Effector memory CD8-positive, alpha-beta T cell (primary cell): ENCODE measurements around the gene BLOC1S3.

Experiments used
- ATAC-seq: fragments of 150-1000 bp; cut with Tn5 transposase; replicated peaks from 2 replicates; pipeline ENCODE4 v1.10.0; 2021; ENCODE audit warnings: mild to moderate bottlenecking, moderate library complexity
- DNase-seq, 3 experiments: peaks; one replicate each; pipeline ENCODE4 v3.0.0; 2021
- H3K27ac Mint-ChIP-seq, 2 donors: one replicate each; pipeline ENCODE4 v1.8.0; 2022; ENCODE audit warnings: mild to moderate bottlenecking in 2 of 2, mixed read lengths in 2 of 2, moderate library complexity in 2 of 2
- H3K27me3 Mint-ChIP-seq, 2 donors: one replicate each; pipeline ENCODE4 v1.8.0; 2022; ENCODE audit warnings: mixed read lengths in 2 of 2
- H3K36me3 Mint-ChIP-seq: one replicate; pipeline ENCODE4 v1.8.0; 2022; ENCODE audit warnings: mild to moderate bottlenecking, moderate library complexity, mixed read lengths; ENCODE audit not compliant: insufficient read depth
- H3K4me1 Mint-ChIP-seq, 2 donors: one replicate each; pipeline ENCODE4 v1.8.0; 2022; ENCODE audit warnings: low read depth in 2 of 2, mixed read lengths in 2 of 2
- H3K4me3 Mint-ChIP-seq, 2 donors: one replicate each; pipeline ENCODE4 v1.8.0; 2022; ENCODE audit warnings: mild to moderate bottlenecking in 2 of 2, mixed read lengths in 2 of 2, moderate library complexity in 2 of 2
- H3K9me3 Mint-ChIP-seq, 2 donors: one replicate each; pipeline ENCODE4 v1.8.0; 2022; ENCODE audit warnings: mixed read lengths in 2 of 2

BLOC1S3 gene

DNA sequence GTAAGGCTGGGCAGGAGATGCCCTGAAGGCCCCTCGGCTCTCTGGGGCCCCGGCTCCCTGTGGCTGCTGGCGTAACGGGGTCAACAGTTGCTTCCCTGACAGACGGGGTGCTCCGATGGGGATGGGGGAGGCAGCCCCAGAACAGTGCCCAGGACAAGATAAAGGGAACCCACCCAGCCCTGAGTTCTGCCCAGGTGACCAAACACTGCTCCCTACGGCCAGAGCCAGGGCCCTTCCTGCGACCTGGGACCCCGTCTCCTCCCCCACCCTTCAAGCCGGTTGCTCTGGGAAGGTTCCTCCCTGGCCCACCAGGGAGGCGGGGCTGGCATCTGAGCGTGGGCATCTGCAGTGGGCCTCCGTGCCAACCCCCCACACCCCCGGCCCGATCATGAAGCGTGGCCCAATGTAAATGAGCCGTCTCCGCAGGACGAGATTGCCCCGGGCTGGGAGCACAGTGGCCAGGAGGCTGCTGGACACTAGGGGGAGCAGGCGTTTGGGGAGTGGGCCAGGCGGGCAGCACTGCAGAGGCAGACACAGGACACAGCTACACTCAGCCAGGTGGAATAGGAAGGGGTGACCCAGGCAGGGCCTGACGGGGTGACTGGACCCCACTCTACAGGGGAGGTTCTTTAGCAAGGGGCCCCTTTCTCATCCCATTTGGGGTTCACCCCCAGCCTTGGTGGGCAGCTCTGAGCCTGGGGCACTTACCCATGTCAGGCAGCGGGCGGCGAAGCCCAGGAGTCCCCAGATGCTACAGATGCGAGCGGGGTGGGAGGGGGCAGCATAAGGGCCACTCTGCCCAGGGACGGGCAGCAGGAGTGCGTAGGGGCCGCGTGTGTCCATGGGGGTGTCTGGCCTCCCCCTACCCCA lies 16.6 kb upstream of the BLOC1S3 start:
- H3K9me3 Mint-ChIP-seq: no peaks in the 10 kb centered on the region
- peaks cover 15 to 22% of the 10 kb centered on the region in 2 donors for H3K4me1 Mint-ChIP-seq
- no peak overlapping the region for H3K4me3 Mint-ChIP-seq
- peaks cover 10 to 21% of the 10 kb centered on the region in 2 donors for H3K27me3 Mint-ChIP-seq
- H3K27ac Mint-ChIP-seq: no peak overlapping the region
- peaks cover 2% of the 10 kb centered on the region for H3K36me3 Mint-ChIP-seq
- ATAC-seq: no peak
- no peak for DNase-seq

DNA sequence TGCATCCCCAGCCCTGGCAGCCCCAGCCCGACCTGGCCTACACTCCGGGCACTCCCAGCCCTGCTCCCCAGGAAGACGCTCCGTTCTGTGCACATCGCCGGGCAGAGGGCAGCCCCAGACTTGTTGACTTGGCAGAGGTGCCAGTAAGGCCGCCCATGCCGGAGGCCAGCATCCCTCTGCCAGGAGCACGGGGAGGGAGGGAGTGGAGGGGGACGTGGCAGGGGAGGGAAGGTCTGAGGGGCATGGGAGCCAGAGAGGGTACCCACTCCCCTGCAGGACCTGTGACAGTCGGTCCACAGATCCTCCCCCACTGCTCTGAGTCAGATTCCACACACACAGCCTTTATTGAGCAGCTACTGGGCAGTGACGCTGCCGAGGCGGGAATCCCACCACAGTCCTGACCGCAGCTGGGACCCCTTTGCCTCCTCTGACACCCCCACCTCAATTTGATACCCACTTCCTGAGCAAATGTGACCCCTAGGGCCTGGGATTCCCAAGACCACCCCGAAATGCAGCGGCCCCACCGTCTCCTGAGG lies 15.9 kb upstream of the BLOC1S3 start:
- Mint-ChIP-seq H3K4me1 (peaks cover 18 to 22% of the 10 kb centered on the region in 2 donors), H3K36me3 (peaks cover 2% of the 10 kb centered on the region), H3K27me3 (peaks cover 6 to 14% of the 10 kb centered on the region in 2 donors), H3K27ac (no peak overlapping the region), H3K4me3 (no peak overlapping the region), H3K9me3 (no peaks in the 10 kb centered on the region)
- ATAC-seq (no peak), DNase-seq (no peak)

DNA sequence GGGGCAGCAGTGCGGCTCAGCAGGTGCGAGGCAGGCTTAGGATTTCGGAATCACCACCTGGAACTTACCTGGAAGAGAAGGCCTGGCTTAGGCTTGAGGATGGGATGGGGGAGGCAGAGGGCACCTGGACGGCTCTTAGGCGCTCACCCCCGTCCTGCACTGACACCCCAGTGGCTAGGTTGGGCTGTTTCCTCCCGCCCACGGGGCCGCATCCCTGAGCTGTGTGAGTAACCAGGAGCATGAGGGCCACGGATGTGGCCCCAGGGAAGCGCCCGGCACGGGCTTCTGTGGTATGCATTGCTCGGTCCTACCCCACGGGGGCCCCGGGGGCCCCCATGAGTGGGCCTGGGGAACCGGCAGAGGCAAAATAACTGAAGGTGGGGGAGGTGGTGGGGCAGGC lies 15.4 kb upstream of the BLOC1S3 start:
- H3K4me3 Mint-ChIP-seq: no peak overlapping the region
- peaks cover 3 to 9% of the 10 kb centered on the region in 2 donors for H3K27me3 Mint-ChIP-seq
- DNase-seq (no peak), ATAC-seq (no peak)
- H3K27ac Mint-ChIP-seq: peak overlapping the region; percentile 78 to 93
- H3K4me1 Mint-ChIP-seq: peaks cover 18 to 20% of the 10 kb centered on the region in 2 donors
- peaks cover 2% of the 10 kb centered on the region for H3K36me3 Mint-ChIP-seq
- no peaks in the 10 kb centered on the region for H3K9me3 Mint-ChIP-seq

DNA sequence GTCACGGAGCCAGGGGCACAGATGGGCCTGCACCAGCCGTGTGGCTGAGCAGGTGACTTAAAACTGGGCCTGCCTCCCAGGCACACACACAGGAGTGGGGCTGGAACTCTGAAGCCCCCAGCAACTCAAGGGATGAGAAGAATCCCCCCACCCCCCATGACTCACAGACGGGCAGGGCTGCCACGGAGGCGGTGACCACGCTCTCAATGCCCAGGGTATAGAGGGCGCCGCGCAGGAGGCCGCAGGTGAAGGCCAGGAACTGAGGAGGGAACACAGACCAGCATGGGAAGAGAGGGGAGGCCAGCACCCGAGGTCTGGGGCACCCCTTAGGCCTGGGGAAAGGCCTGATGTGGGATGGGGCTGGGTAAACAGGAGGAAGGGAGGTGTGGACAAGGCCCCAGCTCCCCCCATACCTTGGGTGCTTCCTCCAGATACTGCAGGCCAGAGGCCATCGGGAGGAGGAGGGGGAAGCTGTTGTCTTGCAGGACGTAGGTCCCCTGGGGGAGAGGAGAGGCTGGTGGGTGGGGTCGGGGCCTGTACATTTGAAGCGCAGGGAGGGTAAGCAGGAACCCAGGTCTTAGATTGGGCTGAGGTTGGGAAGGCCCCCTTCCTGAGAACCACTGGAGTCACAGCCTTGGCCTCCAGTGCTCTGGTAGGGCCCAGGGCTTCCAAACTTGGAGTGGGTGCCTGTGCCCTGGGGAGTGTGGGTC lies 14.7 kb upstream of the BLOC1S3 start:
- Mint-ChIP-seq H3K36me3 (peaks cover 2% of the 10 kb centered on the region), H3K9me3 (no peaks in the 10 kb centered on the region), H3K4me3 (peak overlapping the region; percentile 50 to 60), H3K4me1 (peaks cover 21 to 22% of the 10 kb centered on the region in 2 donors), H3K27me3 (peaks cover 0 to 2% of the 10 kb centered on the region in 2 donors), H3K27ac (peak overlapping the region; percentile 78 to 93)
- DNase-seq (no peak), ATAC-seq (no peak)

DNA sequence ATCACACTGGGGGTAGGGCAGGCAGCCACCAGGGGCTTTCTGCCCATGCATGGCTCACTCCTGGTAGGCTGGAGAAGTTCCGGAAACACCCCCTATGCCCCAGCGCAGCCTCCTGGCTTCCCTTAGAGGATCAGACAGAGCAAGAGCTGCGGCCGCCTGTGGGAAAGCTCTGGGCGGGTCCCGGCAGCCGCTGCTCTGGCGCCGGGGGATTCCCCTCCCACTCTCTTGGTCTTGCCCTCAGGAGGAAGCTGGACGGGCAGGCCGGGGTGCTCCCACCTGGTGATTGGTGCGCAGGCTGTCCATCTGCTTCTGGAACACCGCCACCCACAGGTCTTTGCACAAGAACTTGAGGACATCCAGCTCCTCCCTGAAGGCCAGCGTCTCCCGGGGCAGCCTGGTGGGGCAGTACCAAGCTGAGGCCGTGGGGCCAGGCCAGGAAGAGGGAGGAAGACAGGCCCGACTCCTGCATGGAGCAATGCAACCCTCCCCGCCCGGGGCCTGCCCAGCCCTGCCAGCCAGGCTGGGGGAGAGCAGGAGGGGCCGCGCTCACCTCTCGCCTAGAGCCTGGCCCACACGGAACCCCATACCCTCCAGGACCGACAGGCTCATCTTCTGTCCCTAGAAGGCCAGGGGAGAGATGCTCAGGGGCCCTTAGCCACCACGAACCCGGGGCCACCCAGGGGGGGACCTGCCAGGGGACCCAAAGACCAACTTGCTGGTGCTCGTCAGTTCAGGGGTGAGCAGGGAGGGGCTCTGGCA lies 13.8 kb upstream of the BLOC1S3 start:
- H3K4me3 Mint-ChIP-seq: peak overlapping the region in 1 of 2 donors; percentile 50
- H3K27ac Mint-ChIP-seq: peak overlapping the region; percentile 78 to 93

DNA sequence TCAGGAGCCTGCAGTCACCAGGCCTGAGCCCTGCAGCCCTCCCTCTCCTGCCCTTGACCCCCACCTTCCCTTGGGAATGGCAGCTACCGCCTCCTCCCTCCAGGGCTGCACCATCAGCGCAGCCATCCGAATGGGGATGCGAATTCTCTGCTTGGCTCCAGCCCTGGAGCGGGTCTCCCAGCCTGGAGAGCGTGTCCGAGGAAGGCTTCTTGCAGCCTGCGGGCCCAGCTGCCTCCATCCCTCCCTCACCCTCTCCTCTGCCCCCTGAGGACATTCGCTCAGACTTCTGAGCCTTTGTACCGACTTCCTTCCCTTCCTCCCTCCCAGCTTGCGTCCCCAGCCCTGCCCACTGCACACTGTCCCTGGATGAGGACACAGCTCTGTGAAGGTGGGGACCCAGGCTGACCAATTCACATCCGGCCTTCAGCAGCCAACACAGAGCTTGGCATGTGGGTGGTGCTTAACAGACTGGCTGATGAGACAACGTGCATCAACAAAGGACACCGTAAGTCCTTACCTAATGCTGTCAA lies 11.8 kb upstream of the BLOC1S3 start:
- no peak for DNase-seq

More for the DNA sequence above, 13.8 kb upstream of the BLOC1S3 start:
- H3K4me1 Mint-ChIP-seq: peaks cover 27 to 30% of the 10 kb centered on the region in 2 donors
- H3K9me3 Mint-ChIP-seq: no peaks in the 10 kb centered on the region
- ATAC-seq: peak; percentile 90
- peak; percentile 40 to 46 (median 46) for DNase-seq
- no peaks in the 10 kb centered on the region for H3K27me3 Mint-ChIP-seq
- peaks cover 2% of the 10 kb centered on the region for H3K36me3 Mint-ChIP-seq

DNA sequence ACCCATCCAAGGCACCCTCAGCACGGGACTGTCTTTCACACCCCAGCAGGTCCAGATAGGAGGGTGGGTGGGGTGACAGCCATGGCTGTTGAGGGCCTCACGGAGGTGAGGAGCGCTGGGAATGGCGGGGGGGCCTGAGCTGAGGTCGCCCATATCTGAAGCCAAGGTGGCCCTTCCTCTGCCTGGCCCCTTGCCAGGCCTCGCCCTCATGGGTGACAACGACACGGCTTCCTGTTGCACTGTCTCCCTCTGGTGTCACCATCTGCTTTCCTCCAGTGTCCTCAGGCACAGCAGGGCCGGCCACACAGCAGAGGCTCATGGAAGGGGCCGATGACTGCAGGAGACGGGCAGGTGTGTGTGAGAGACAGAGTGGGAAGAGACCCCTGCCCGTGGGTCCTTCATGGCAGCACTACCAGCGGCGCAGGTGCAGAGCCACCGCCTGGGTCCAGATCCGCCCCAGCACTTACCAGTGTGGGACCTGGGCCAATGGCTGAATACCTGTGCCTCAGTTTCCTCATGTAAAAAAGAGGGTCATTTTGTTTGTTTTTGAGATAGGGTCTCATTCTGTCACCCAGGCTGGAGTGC lies 9.7 kb upstream of the BLOC1S3 start:
- Mint-ChIP-seq H3K36me3 (no peaks in the 10 kb centered on the region), H3K27ac (peak overlapping the region; percentile 35 to 82), H3K4me1 (peaks cover 43% of the 10 kb centered on the region in 2 donors), H3K27me3 (no peaks in the 10 kb centered on the region), H3K4me3 (peak overlapping the region; percentile 31 to 40), H3K9me3 (no peaks in the 10 kb centered on the region)
- DNase-seq (no peak), ATAC-seq (no peak)

More for the DNA sequence above, 11.8 kb upstream of the BLOC1S3 start:
- Mint-ChIP-seq H3K27ac (peak overlapping the region in 1 of 2 donors; percentile 80), H3K4me3 (no peak overlapping the region), H3K9me3 (no peaks in the 10 kb centered on the region), H3K27me3 (no peaks in the 10 kb centered on the region), H3K36me3 (peaks cover 2% of the 10 kb centered on the region), H3K4me1 (peaks cover 38 to 47% of the 10 kb centered on the region in 2 donors)
- no peak for ATAC-seq

DNA sequence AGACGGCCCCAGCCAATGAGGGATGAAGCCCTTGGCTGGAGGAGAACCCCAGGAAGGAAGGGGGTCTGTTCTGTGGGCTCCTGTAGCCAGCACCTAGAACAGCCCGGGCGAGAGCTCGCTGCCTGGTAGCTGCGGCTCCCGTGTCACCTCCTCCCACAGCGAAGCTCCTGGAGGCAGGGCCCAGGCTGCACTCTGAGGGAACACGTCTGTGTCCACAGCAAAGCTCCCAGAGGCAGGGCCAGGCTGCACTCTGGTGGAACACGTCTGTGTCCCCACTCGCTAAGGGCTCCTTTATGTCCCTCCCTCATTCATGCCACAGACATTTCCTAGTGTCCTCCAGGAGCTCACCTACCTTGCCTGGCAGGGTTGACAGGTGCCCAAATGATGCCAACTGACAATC lies 9.0 kb upstream of the BLOC1S3 start:
- no peaks in the 10 kb centered on the region for H3K9me3 Mint-ChIP-seq
- no peaks in the 10 kb centered on the region for H3K27me3 Mint-ChIP-seq
- H3K4me1 Mint-ChIP-seq: peaks cover 35 to 36% of the 10 kb centered on the region in 2 donors
- peak overlapping the region; percentile 35 to 82 for H3K27ac Mint-ChIP-seq
- H3K36me3 Mint-ChIP-seq: no peaks in the 10 kb centered on the region
- no peak for ATAC-seq
- H3K4me3 Mint-ChIP-seq: peak overlapping the region; percentile 41 to 46
- no peak for DNase-seq

DNA sequence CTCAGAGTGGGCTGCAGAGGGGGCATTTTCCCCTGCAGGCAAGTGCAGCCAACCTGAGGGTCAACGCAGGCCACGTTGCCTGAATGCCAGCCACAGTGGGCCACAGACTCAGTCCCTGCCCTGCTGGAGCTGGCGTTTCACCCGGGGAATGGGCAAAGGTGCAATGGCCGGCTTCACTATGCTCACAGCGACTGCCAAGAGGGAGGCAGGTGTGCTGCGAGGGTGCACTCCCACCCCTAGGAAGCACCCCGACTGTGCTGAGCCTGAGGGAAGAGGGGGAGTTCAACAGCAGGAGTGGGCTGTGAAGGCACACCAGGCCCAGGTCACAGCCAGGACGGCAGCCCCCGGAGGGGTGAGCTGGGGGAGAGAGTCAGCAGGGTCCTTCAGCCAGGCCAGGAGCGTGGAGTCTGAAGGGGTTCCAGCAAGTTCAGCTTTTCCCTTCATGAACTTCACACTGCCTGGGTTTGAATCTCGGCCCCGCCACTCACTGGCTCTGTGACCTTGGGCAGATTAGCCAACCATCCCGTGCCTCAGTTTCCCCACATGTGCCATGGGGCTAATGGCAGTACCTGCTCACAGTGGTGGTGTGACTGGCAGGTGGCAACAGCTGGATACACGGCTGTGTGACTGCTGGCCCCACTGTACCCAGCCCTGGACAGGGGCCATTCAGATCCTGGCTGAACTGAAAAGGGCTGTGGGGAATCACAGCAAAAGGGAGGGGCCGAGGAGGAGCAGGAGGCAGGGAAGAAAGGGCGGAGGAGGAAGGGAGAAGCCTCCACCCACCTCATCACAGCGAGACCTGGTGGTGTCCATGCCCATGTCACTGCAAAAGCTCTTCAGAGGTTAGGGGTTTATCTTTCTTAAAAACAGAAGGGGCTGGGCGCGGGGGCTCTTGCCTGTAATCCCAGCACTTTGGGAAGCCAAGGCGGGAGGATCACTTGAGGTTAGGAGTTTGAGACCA lies 8.2 kb upstream of the BLOC1S3 start:
- peak overlapping the region; percentile 94 to 96 for H3K27ac Mint-ChIP-seq
- peak overlapping the region; percentile 83 to 85 for H3K4me3 Mint-ChIP-seq
- H3K4me1 Mint-ChIP-seq: peaks cover 33 to 36% of the 10 kb centered on the region in 2 donors

DNA sequence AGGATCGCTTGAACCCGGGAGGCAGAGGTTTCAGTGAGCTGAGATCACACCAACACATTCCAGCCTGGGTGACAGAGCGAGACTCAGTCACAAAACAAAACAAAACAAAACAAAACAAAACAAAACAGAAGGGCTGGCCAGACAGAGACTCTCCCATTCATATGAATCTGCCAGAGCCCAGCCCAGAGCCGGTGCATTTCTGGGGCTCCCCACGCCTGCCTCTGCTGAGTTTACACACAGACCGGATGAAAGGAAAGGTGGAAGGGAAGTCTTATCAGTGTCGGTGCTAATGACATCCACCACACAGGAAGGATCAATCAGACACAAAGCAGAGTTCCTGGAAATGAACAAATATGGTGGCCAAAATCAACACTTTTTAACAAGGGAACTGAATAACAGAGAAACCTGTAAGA lies 7.4 kb upstream of the BLOC1S3 start:
- Mint-ChIP-seq H3K4me1 (peaks cover 32 to 39% of the 10 kb centered on the region in 2 donors), H3K4me3 (peak overlapping the region; percentile 83 to 85), H3K36me3 (peaks cover 3% of the 10 kb centered on the region), H3K9me3 (no peaks in the 10 kb centered on the region), H3K27me3 (no peaks in the 10 kb centered on the region), H3K27ac (peak overlapping the region; percentile 94 to 96)
- DNase-seq (peak; percentile 33 to 41 (median 37)), ATAC-seq (peak; percentile 96)

More for the DNA sequence above, 8.2 kb upstream of the BLOC1S3 start:
- DNase-seq (no peak), ATAC-seq (no peak)
- H3K27me3 Mint-ChIP-seq: no peaks in the 10 kb centered on the region
- H3K9me3 Mint-ChIP-seq: no peaks in the 10 kb centered on the region
- peaks cover 1% of the 10 kb centered on the region for H3K36me3 Mint-ChIP-seq

DNA sequence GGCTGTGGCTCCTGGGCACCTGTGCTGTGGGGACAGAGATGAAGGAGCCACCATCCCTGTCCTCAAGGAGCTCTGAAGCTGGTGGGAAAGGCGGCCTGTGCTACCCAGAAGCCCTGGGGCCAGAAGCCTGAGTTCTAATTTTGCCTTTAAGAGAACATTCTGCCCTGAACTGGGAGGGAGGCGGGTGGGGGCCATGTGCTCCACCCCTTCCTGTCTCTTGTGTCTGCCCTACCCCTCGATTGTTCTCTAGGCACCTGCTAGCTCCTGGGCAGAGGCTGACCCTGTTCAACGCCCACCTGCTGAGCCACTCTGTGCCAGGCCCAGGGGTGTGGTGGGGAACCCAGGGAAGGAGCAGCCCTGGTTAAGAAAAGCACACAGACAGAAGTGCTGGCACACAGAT lies 6.4 kb upstream of the BLOC1S3 start:
- Mint-ChIP-seq H3K4me1 (peaks cover 30 to 35% of the 10 kb centered on the region in 2 donors), H3K9me3 (no peaks in the 10 kb centered on the region), H3K36me3 (peaks cover 3% of the 10 kb centered on the region), H3K4me3 (peak overlapping the region; percentile 53 to 55), H3K27ac (peak overlapping the region; percentile 94 to 96), H3K27me3 (no peaks in the 10 kb centered on the region)
- ATAC-seq (peak; percentile 55), DNase-seq (no peak)
